NCI-H146 (cell line): Measurements from ENCODE around the gene NUMA1.
A peak's percentile ranks its signal among the peaks of the same experiment; 100 is the strongest.

Source experiments
- DNase-seq: peaks from one replicate; lab custom pipeline; 2025; lab: John Stamatoyannopoulos, UW

NUMA1 gene

GRCh38 chr11:72080326-72081183 is at the start of gene NUMA1, which contains the start of gene LRRC51:
Gene NUMA1 (minus strand): TSS chr11:72080542. CDS start chr11:72035943, 44,599 bp downstream.
Gene LRRC51 (plus strand): TSS chr11:72080850. CDS start chr11:72089084, 8,234 bp downstream.
- peak; percentile 100 for DNase-seq

GRCh38 chr11:72129381-72129780 is 49.0 kb upstream of the NUMA1 start:
- DNase-seq, result no peak

GRCh38 chr11:72127923-72128322 is 47.6 kb upstream of the NUMA1 start:
- DNase-seq, result no peak

- no peak for DNase-seq
Measured at GRCh38 chr11:72125956-72126355, 45.6 kb upstream of the NUMA1 start.

- DNase-seq, result no peak
Measured at GRCh38 chr11:72124046-72124445, 43.7 kb upstream of the NUMA1 start.

GRCh38 chr11:72123117-72123653 is 42.8 kb upstream of the NUMA1 start:
- DNase-seq, result no peak

- DNase-seq, result no peak
Measured at GRCh38 chr11:72122607-72123006, 42.3 kb upstream of the NUMA1 start.

GRCh38 chr11:72120930-72121329 is 40.6 kb upstream of the NUMA1 start:
- DNase-seq, result no peak

GRCh38 chr11:72119198-72119597 is 38.9 kb upstream of the NUMA1 start:
- DNase-seq, result no peak

GRCh38 chr11:72116019-72116755 is 35.8 kb upstream of the NUMA1 start:
- no peak for DNase-seq

GRCh38 chr11:72114570-72114969 is 34.2 kb upstream of the NUMA1 start:
- no peak for DNase-seq

GRCh38 chr11:72112978-72113808 is 32.9 kb upstream of the NUMA1 start:
- no peak for DNase-seq

- peak; percentile 99 for DNase-seq
Measured at GRCh38 chr11:72112143-72112977, 32.0 kb upstream of the NUMA1 start, which contains the start of gene ANAPC15. Gene ANAPC15 (minus strand): TSS chr11:72112695. CDS start chr11:72111276, 1,419 bp downstream.

GRCh38 chr11:72111300-72112142 is 31.2 kb upstream of the NUMA1 start:
- DNase-seq, result no peak

GRCh38 chr11:72105888-72106287 is 25.5 kb upstream of the NUMA1 start, which contains the start of gene TOMT:
Gene TOMT (plus strand): TSS chr11:72105924. CDS start chr11:72105952, 28 bp downstream.
- no peak for DNase-seq

GRCh38 chr11:72103754-72104167 is 23.4 kb upstream of the NUMA1 start:
- DNase-seq, result no peak

- peak; percentile 99 for DNase-seq
Measured at GRCh38 chr11:72102946-72103753, 22.8 kb upstream of the NUMA1 start, which contains the start of gene LAMTOR1. Gene LAMTOR1 (minus strand): TSS chr11:72103297. CDS start chr11:72103224, 73 bp downstream.

- DNase-seq, result no peak
Measured at GRCh38 chr11:72102631-72102945, 22.2 kb upstream of the NUMA1 start.

- no peak for DNase-seq
Measured at GRCh38 chr11:72102162-72102561, 21.8 kb upstream of the NUMA1 start.
